NCI-H524 (cell line): Measurements from ENCODE around the gene TSPO2.

Experiments
- DNase-seq, 2 experiments: peaks; one replicate each; lab custom pipeline; 2025; lab: John Stamatoyannopoulos, UW

Gene TSPO2

DNA sequence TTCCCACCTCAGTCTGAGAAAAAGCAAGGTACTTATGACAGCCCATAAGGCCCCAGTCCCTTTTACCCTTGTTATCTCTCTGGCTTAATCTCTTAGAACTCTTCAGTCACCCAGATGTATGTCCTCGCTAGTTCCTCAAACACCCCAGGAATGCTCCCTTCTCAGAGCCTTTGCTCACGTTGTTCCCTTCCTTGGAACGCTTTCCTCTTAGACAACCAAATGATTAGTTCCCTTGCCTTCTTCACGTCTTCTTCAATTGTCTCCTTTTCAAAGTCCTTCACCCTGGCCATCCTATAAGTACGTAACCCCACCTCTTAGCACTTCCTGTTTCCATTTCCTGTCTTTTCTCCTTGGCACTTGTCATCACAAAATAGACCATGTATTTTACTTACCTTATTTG lies 9.6 kb downstream of the TSPO2 start:
- no peak for DNase-seq

DNA sequence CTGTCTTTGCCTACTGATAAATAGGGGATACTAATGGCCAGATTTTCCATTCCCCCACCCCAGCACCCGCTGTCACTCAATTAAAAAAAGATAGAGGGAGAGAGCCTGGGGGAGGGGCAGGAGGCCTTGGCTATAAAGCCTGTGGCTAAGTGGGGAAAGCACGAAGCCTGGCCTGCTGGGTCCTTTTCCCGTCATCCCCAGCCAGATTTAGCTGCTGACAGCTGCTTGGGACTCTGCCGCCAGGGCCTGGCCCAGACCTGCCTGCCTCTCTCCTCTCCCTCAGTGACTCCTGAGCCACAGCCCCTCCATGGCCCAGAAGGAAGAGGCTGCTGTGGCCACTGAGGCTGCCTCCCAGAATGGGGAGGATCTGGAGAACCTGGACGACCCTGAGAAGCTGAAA lies 10.8 kb downstream of the TSPO2 start, which contains the start of gene APOBEC2:
TSS of gene APOBEC2 (plus strand) at position 162 of the 400 bp plus-strand sequence. CDS start at position 308, 146 bp downstream.
- peak; percentile 67 to 90 for DNase-seq

DNA sequence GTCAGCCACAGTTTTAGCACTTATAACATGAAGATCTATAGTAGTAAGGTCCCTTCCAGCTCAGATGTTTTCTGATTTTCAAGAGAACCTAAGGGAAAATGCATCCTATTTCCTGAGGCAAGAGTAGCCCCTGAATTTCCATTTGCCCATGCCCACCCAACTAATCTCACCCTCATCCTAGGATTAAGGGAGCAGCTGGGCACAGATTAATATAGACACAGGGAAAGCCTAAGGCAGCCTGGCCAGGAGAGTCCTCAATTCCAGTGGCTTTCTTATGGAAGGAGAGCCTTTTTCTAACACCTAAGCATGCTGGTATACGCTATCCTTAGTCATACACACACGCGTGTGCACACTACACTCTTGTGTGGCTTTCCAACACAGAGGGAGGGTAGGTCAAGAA lies 12.2 kb downstream of the TSPO2 start:
- DNase-seq, result peak; percentile 31 to 82

DNA sequence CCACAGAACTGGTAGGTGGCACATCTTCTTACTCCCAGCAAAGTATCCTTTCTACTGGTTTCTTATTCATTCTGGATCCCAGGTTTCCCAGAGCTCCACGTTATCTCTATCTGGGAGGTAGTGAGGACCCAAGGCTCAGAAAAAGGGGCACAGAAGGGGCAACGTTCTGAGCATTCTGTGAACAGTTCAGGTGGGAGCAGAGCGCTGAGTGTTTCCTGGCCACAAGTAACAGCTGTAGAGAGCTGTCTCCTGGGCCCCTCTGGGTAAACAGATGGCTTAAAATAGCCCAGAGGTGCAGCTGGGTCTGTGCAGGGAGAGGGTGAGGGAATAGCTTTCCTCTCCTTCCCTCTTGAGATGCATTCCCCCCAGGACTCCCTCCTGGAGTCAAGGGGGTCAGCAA lies 12.9 kb downstream of the TSPO2 start:
- DNase-seq, result peak; percentile 55 to 87

DNA sequence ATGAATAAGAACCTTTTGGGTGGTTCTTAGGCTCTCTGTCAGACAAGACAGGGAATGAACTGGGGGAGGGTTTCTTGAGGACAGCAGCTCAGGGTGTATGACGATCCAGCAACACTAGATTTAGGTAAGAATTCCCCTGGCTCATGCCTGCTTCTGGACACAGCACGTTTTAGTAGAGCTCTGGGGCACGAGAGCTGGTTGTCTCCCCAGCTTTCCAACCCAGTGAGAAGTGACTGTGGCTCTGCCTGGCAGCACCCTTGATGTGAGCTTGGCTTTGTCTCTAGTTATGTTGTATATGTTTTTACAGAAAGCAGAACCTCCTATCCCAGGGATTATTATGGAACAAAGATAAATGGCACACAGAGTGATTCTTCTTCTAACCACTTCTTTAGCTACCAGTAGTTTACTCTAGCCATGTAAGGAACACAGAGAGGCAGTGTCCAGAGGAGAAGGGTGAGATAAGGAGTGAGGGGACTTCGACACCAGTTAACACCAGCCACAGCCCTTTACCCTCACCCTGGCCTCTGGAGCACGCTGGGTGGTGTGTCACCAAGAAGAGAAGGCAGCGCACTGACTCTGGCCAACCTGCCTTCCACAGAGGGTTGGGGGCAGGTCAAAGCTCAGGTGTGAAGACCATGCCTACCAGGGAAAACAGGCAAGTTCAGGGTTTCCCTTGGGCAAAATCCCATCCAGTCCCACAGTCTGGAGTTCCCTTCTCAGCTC lies 14.7 kb downstream of the TSPO2 start:
- no peak for DNase-seq

DNA sequence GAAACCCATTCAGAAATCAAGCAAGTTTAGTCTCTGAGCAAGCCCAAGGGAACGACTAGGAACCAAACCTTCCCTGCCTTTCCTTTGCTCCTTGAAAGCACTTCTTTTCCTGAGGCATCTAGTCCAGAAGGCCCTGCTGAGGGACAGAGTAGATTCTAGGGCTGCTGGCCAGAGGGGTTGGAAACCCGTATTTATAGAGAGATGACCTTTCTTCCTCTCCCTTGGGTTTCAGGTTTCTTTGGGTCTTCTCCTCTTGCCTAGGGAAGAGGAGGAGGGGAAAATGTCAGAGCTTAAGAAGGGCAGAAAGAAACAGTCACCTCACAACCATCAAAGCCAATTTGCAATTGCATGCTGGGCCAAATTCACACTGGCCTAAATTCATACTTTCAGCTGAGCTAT lies 16.5 kb downstream of the TSPO2 start:
- DNase-seq, result no peak

DNA sequence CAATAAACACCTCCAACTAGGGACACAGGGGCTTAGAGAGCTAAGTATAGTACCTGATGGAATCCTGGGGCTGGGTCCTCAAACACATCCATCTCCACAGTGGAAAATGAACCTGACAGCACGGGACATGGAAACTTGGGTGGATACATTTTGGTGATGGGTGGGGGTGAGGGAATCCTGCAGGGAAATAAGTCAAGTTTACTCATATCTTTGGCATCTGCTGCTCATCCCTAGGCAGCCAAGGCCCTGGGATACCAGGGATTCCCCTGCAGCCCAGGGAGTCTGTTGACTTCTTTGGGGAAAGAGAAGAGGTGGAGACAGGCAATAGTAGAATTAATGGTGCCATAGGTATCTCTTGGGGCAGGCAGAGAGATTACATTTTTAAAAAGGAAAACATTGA lies 17.3 kb downstream of the TSPO2 start:
- DNase-seq, result no peak

DNA sequence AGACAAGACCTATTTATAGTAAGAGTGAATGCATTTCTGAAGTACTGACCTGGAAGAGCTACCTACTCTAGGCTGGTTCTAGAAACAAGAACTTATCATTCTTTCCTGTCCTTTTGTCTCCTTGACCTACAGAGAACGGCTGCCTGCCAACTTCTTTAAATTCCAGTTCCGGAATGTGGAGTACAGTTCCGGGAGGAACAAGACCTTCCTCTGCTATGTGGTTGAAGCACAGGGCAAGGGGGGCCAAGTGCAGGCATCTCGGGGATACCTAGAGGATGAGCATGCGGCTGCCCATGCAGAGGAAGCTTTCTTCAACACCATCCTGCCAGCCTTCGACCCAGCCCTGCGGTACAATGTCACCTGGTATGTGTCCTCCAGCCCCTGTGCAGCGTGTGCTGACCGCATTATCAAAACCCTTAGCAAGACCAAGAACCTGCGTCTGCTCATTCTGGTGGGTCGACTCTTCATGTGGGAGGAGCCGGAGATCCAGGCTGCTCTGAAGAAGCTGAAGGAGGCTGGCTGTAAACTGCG lies 19.0 kb downstream of the TSPO2 start:
- no peak for DNase-seq

DNA sequence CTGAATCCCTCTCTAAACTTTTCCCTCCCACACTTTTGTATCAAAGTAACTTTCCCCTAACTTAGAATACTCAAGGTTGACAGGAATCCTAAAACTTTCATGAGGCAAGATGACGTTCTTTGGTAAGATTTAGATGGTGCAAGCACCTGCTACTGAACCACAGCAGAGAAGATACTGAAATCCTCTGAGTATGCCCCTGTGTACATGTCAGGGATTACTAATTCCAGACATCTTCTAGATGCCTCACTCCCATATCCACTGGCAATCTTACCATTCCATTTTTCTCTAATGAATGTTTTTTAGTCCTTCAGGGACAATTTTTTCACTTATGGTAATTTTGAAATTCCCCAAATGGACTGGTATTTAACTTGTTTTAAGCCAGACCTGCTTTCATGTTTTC lies 19.8 kb downstream of the TSPO2 start:
- no peak for DNase-seq

DNA sequence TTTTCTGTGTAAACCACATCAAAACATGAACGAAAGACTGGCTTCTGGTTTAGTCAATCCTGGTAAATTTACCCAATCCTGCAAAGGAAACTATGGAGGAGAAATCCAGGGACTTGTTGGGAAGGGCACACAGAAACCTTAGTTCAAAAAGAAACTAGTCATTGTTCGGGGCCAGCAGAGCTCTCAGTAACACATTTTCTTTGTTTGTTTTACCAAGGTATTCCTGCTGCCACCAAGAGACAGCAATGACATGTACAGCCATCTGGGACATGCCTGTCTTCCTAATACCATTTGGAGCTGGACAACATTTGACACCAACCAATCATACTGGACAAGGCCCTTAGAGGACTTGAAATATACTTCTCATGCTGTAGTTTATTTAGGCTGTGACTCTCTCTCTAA lies 21.6 kb downstream of the TSPO2 start:
- DNase-seq, result peak in 1 of 2 experiments; percentile 10

DNA sequence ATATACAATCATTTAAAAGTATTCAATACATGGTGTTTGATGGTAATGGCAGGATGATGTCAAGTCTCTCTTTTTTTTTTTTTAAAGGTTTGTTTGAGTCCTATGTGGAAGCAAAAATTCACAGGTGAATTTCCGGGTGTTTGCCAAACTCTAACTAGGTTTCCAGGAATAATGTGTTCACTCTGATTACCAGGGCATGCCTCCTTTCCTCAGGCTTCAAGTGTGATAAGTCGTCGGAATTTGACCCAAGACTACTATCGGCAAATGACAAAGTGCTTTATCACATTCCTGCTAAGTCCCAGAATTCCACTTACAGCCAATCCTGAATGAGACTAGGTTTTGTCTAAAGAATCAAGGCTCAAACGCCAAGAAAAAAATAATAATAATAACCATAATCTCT lies 22.6 kb downstream of the TSPO2 start:
- DNase-seq, result no peak

DNA sequence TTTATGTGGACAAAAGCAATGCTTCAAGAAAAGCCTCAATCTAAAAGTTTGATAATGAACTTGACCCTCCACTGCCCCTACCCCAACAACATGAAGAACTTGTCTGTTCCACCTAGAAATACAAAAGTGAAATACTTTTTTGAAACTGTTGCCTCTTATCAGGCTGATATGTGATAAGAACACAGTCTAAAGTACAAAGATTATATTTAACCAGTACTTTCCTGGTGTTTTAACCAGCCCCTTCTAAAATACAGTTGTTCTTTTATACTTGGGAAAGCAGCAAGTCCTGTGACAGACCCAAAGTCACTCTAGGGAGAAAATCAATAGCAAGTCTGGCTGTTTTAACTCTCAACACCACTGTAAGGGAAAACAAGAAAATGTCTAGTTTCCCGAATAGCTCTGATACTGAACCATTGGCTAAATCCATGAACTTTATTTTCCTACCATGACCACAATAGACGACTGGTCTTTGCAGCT lies 23.3 kb downstream of the TSPO2 start:
- DNase-seq, result no peak

DNA sequence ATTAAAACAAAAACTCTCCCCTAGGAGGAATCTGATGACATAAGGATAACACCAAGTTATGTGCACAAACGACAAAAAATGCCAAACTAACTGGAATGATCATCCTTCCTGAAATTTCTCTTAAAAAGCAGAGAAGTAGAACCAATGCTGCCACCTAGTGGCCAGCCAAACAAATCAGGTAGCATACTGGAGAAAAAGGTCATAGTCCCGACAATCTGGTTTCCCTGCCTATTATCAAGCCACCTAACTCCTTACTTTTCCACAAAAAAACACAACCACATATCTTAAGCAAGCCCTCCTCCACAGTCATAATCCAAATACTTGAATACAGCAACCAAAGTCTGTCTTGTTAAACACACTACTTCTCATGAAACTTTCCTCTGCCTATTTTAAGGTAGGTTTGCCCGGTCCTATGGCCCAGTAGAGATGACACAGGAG lies 24.6 kb downstream of the TSPO2 start:
- peak; percentile 46 to 72 for DNase-seq

DNA sequence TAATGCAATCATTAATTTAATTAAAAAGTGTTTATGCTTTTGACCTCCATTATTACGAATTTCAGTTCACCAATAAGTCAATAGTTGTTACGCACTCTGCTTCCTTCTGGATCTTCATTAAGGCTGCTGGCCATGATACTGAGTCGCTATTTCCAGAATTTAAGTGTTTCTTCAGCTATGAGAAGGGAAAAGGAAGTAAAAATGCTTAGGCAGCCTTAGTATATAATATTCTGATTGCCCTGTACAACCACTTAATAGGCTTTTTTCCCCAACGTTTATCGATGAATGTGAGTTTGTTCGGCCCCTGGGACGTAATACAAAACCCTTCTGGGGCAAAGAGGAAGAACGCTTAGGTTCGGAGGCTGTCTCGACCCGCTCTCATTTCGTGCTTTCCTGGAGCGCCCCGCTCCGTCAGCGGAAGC lies 29.2 kb downstream of the TSPO2 start:
- DNase-seq, result no peak

DNA sequence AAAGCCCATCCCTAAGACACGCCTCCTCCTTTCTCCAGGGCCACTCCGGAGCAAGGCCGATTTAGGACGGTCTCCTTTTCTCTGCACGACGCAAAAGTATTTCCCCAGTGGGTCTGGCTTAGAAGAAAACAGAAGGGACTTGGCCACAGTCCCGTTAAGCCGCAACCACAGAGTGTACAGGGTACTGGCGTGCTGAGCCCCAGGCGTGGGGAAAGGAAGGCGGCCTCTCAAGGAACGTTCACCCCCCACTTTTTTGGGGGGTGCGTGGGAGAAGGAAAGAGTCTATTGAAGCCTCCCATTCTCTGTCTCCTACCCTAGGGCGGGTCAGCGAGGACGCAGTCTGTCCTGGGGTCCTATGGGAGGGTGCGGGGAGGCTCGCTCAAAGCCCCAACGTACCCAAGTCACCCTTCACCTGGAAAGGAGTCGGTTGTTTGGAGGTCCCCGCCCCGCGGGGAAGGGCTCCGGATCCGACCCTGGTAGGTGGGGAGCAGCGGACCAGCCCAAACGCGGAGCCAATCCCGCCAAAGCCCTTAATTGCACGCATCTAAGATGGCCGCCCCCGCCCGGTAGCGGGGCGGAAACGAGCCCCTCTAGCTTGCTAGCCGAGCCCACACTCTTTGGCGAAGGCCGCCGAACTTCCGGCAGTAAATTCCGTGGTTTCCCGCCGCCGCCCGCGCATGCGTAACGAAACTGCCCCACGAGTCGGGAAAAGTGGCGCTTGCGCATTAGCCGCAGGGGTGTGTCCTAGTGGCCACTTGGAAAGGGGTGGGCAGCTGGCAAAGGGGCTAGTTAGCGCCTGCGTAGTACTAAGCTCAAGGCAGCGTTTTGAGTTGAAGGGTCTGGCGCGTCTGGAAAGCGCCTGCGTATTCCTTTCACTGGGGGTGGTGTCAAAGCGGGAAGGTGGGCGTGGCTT lies 29.9 kb downstream of the TSPO2 start, which contains the start of gene OARD1:
TSS of gene OARD1 (minus strand) at position 434 of the 913 bp plus-strand sequence. CDS start 722 bp downstream, outside the sequence.
- DNase-seq, result peak; percentile 99 to 100

DNA sequence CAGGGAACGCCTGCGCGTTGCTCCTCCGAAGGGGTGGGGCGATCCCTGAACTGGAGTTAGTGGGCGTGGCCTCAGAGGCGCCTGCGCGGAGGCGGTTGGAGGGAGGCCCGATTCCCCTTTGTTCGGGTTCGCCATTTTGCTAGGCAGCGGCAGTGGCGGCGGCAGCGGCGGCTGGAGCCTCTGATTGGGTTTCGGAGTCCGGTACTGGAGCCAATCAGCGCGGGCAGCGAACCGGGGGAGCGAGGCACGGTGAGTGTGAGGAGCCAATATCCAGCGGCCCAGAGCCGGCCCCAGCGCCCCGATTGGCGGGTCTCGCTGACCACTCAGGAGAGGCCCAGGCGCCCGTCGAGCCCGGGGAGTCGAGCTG lies 30.6 kb downstream of the TSPO2 start, which contains the start of gene NFYA:
TSS of gene NFYA (plus strand) at position 139 of the 367 bp plus-strand sequence. CDS start 6,116 bp downstream, outside the sequence.
- no peak for DNase-seq

DNA sequence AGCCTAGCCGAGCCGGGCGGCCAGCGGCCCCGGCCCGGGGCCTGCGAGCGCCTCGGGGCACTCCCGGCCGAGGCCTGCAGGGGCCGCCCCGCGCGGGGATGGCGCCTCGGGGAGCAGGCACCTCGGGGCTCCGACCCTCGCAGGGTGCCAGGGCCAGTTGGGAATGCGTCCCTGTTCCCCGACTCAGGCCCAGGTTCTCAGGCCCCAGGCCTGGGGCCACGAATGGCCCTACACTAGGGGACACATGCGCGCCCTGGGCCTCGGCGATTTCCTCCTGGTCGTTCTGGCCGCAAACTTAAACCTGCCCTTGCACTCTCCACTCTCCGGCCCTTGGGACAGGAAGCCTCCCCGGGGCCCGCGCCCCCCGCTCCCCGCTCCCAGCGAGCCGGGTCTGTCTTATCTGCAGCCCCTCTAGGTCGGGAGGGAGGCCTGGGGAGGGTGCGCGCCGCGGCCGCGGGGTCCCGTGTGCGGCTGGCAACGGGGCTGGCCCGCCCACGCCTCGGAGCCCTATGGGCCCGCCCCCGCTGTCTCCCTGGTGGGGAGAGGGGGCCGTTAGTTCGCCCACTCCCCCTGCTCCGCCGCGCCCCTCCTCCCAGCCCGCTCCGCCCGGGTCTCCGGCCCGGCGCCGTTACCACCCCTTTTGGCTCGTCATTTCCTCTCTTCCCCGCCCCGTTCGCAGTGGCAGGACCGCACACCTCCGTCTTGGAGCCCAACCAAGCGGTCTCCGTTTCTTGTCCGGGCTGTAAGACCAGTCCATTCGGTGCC lies 31.1 kb downstream of the TSPO2 start:
- DNase-seq, result peak; percentile 75 to 79

DNA sequence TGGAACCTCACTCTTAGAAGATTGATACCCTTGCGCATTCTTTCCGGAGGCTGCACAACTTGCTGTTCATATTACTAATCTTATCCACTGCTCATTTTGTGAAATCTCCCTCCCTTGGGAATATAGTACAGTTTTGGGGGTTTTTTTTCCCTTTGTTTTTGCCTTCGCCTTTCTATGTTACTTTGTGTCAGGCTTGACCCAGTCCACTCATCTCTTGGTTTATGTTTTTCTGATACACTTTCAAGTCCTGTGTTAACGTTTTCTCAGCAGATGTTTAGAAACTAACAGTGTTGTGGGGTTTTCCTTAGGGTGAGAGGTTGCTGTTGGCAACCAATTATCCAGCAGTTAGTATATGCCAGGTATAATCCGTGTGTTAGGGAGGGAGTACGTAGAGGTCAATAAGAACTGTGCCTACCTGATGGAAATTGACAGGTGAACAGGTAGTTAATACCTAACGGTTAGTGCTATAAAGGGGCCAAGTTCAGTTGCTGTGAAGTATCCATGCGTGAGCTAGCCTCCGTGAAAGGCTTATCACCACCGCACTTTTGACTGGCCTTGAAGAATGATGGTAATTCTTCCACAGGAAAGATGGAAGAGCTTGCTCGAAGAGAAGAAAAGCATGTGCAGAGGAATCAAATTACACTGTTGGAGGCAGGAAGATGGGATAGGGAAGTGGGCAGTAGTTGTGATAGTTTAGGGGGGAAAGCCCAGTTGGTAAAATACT lies 31.9 kb downstream of the TSPO2 start:
- peak in 1 of 2 experiments; percentile 56 for DNase-seq

DNA sequence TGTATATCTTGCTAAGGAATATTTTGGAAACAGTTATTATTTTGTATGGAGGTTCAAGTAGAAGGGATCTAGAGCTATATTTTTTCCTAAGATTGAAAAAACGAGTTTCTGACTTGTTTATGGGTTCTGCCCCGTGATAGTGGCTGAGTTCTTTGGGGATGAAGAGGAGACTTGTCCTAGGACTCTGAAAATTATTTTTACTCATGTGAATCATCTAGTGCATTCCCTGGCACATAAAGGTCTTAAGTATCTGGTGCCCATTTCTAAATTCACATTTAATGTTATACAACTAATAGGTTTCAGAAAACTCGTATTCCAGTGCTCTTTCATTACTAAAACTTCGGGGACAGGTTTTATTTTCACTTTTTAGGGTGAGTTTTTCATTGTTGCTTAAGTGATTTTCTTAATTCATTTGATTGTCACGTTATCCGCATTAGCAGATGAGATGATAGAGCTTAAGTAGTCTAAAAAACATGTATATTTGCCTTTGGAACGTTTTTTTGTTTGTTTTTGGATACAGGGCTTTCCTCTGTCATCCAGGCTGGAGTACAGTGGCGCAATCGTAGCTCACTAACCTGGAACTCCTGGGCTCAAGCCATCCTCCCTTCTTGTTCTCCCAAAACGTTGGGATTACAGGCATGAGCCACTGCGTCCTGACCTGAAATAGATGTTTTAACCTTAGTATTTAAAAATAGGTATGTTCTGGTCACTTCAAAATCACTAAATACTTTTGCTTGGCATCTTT lies 32.6 kb downstream of the TSPO2 start:
- DNase-seq, result no peak
